Prostate gland (tissue), 2 donors: ENCODE results near the gene OR2B6. TPM values are rescaled to one million over a fixed set of nuclear protein-coding genes. Genes with fewer than 3 reads are reported as not detected.

Source experiments
- DNase-seq: peaks from one replicate; pipeline ENCODE4 v3.0.0-alpha.2; 2019; ENCODE audit warnings: low spot score
- H3K27ac ChIP-seq, 2 donors: fragments of 200-600 bp; sonication (generic); 2 replicates each; pipeline ENCODE4 v1.5.1; 2017 to 2019
- H3K27me3 ChIP-seq: fragments of 200-600 bp; sonication (generic); replicated peaks from 2 replicates; pipeline ENCODE4 v1.5.1; 2019; ENCODE audit not compliant: insufficient read depth
- H3K36me3 ChIP-seq, 2 donors: fragments of 200-600 bp; sonication (generic); 1 replicate in 1 of 2; 2 replicates in 1 of 2; pipeline versions ENCODE4 v1.5.1 to v1.8.1; 2017 to 2019
- H3K4me1 ChIP-seq: fragments of 200-600 bp; sonication (generic); replicated peaks from 2 replicates; pipeline ENCODE4 v1.5.1; 2019
- H3K4me3 ChIP-seq, 2 donors: fragments of 200-600 bp; sonication (generic); 2 replicates each; pipeline ENCODE4 v1.5.1; 2017 to 2019
- H3K9me3 ChIP-seq: fragments of 200-600 bp; sonication (generic); 2 replicates; pipeline ENCODE4 v1.5.1; 2017
- CTCF ChIP-seq, 4 experiments: fragments of 200-600 bp in 2 of 4; fragments of 450-650 bp in 2 of 4; sonication (generic) in 2 of 4; IDR thresholded peaks; 1 replicate in 3 of 4; 2 replicates in 1 of 4; pipeline ENCODE4 v1.5.1; 2016 to 2019; ENCODE audit warnings: antibody characterized with exemption in 4 of 4, mild to moderate bottlenecking in 2 of 4, moderate library complexity in 2 of 4
- POLR2A ChIP-seq: fragments of 450-650 bp; IDR thresholded peaks from one replicate; pipeline ENCODE4 v1.6.1; 2016; ENCODE audit warnings: antibody characterized with exemption, mild to moderate bottlenecking
- POLR2AphosphoS5 ChIP-seq: sonication (generic); formaldehyde crosslinking; IDR thresholded peaks from one replicate; pipeline ENCODE4 v1.6.1; 2017; ENCODE audit warnings: antibody characterized with exemption
- WGBS: methylation state at CpG from one replicate; pipeline ENCODE4 v1.1.5; 2018; 5-methylcytosine and 5-hydroxymethylcytosine counted together
- intact Hi-C: fragments of 100-400 bp; cut with DNase I; formaldehyde crosslinking; loops from one replicate; pipeline ENCODE4 v1.14.2; 2022
- total RNA-seq, 2 donors: library from RNA; depleted of rRNA; stranded (reverse); fragments of >200 nt; gene quantifications; one replicate each; pipeline ENCODE4 v1.1.0, GENCODE V29; 2016

The OR2B6 gene
- total RNA-seq, 2 donors from 2014 or later: not detected

GRCh38 chr6:27957516-27957915, 475 bp downstream of the OR2B6 start:
- H3K9me3 ChIP-seq: no peaks in the 10 kb centered on the region
- no peaks in the 10 kb centered on the region for H3K4me1 ChIP-seq
- H3K27me3 ChIP-seq: no peaks in the 10 kb centered on the region
- no peak for DNase-seq
- intact Hi-C loops: no loop called here
- 89% methylated on average over 4 of the region's 4 CpGs for WGBS
- no peaks in the 10 kb centered on the region for H3K36me3 ChIP-seq
- H3K4me3 ChIP-seq: no peak overlapping the region
- TF ChIP-seq POLR2AphosphoS5: no peak
- no peak for TF ChIP-seq CTCF (IDR thresholded peaks at IDR 0.05)
- no peak for TF ChIP-seq POLR2A
- no peak overlapping the region for H3K27ac ChIP-seq

GRCh38 chr6:27962506-27962905, 5.5 kb downstream of the OR2B6 start:
- Histone ChIP-seq H3K9me3 (no peaks in the 10 kb centered on the region), H3K27ac (no peak overlapping the region), H3K27me3 (no peaks in the 10 kb centered on the region), H3K4me3 (no peak overlapping the region), H3K4me1 (no peaks in the 10 kb centered on the region), H3K36me3 (no peaks in the 10 kb centered on the region)
- no peak for TF ChIP-seq CTCF (IDR thresholded peaks at IDR 0.05)
- TF ChIP-seq POLR2AphosphoS5: no peak
- no peak for TF ChIP-seq POLR2A
- DNase-seq: no peak
- WGBS: 79% methylated on average over 3 of the region's 3 CpGs
- intact Hi-C loops: no loop called here

- H3K27ac ChIP-seq: no peak overlapping the region
- H3K4me1 ChIP-seq: no peaks in the 10 kb centered on the region
- intact Hi-C loops: no loop called here
- TF ChIP-seq CTCF (IDR thresholded peaks at IDR 0.05): no peak
- TF ChIP-seq POLR2AphosphoS5: no peak
- no peak for TF ChIP-seq POLR2A
- 87% methylated on average over 4 of the region's 4 CpGs for WGBS
- no peaks in the 10 kb centered on the region for H3K9me3 ChIP-seq
- H3K4me3 ChIP-seq: no peak overlapping the region
- DNase-seq: no peak
- H3K36me3 ChIP-seq: no peaks in the 10 kb centered on the region
- no peaks in the 10 kb centered on the region for H3K27me3 ChIP-seq
Measured at GRCh38 chr6:27966044-27966443, 9.0 kb downstream of the OR2B6 start.

- H3K27me3 ChIP-seq: no peaks in the 10 kb centered on the region
- WGBS: 93% methylated on average over 23 of the region's 23 CpGs
- H3K36me3 ChIP-seq: no peaks in the 10 kb centered on the region
- no peak overlapping the region for H3K27ac ChIP-seq
- intact Hi-C loops: no loop called here
- DNase-seq: no peak
- TF ChIP-seq CTCF (IDR thresholded peaks at IDR 0.05): no peak
- TF ChIP-seq POLR2AphosphoS5: no peak
- TF ChIP-seq POLR2A: no peak
- no peaks in the 10 kb centered on the region for H3K9me3 ChIP-seq
- no peak overlapping the region for H3K4me3 ChIP-seq
- no peaks in the 10 kb centered on the region for H3K4me1 ChIP-seq
Measured at GRCh38 chr6:27966816-27967426, 9.9 kb downstream of the OR2B6 start.

GRCh38 chr6:27970444-27970843, 13.4 kb downstream of the OR2B6 start:
- no peak overlapping the region for H3K27ac ChIP-seq
- H3K27me3 ChIP-seq: peaks cover 3% of the 10 kb centered on the region
- no peak for DNase-seq
- intact Hi-C loops: no loop called here
- no peaks in the 10 kb centered on the region for H3K9me3 ChIP-seq
- 96% methylated on average over 2 of the region's 2 CpGs for WGBS
- H3K4me1 ChIP-seq: no peaks in the 10 kb centered on the region
- no peak overlapping the region for H3K4me3 ChIP-seq
- H3K36me3 ChIP-seq: no peaks in the 10 kb centered on the region
- no peak for TF ChIP-seq POLR2AphosphoS5
